Smooth muscle cell (in vitro differentiated cells): ENCODE measurements around the gene PANX2. TPM values are rescaled to one million over a fixed set of nuclear protein-coding genes. Genes with fewer than 3 reads are reported as not detected.

Experiments used
- DNase-seq: peaks from one replicate; lab custom pipeline; 2025; ENCODE audit not compliant: unreplicated experiment; lab: John Stamatoyannopoulos, UW
- H2AFZ ChIP-seq: fragments of 200-600 bp; sonication (generic); 2 replicates; pipeline ENCODE4 v1.6.0; 2016; ENCODE audit warnings: antibody characterized with exemption, low read depth, mild to moderate bottlenecking
- H3F3A ChIP-seq: fragments of 200-600 bp; sonication (generic); 2 replicates; pipeline ENCODE4 v1.6.0; 2017; ENCODE audit warnings: antibody characterized with exemption, low read depth
- H3K27ac ChIP-seq: fragments of 200-600 bp; sonication (generic); 2 replicates; pipeline ENCODE4 v1.5.1; 2016; ENCODE audit warnings: low read depth, mild to moderate bottlenecking
- H3K27me3 ChIP-seq: fragments of 200-600 bp; sonication (generic); 2 replicates; pipeline ENCODE4 v1.6.1; 2016; ENCODE audit warnings: low read depth, mild to moderate bottlenecking
- H3K36me3 ChIP-seq: fragments of 200-600 bp; sonication (generic); 2 replicates; pipeline ENCODE4 v1.5.1; 2016; ENCODE audit warnings: low read depth
- H3K4me1 ChIP-seq: fragments of 200-600 bp; sonication (generic); 2 replicates; pipeline ENCODE4 v1.5.1; 2016; ENCODE audit warnings: low read depth
- H3K4me2 ChIP-seq: fragments of 200-600 bp; sonication (generic); 2 replicates; pipeline ENCODE4 v1.6.0; 2016; ENCODE audit warnings: mild to moderate bottlenecking
- H3K4me3 ChIP-seq: fragments of 200-600 bp; sonication (generic); 2 replicates; pipeline ENCODE4 v1.5.1; 2016; ENCODE audit warnings: mild to moderate bottlenecking
- H3K79me2 ChIP-seq: fragments of 200-600 bp; sonication (generic); 2 replicates; pipeline ENCODE4 v1.6.0; 2016; ENCODE audit warnings: low read depth, mild to moderate bottlenecking
- H3K9ac ChIP-seq: fragments of 200-600 bp; sonication (generic); 2 replicates; pipeline ENCODE4 v1.6.0; 2016; ENCODE audit warnings: low read depth
- H3K9me3 ChIP-seq: fragments of 200-600 bp; sonication (generic); replicated peaks from 2 replicates; pipeline ENCODE4 v1.5.1; 2016; ENCODE audit warnings: low read depth
- H4K20me1 ChIP-seq: fragments of 200-600 bp; sonication (generic); 2 replicates; pipeline ENCODE4 v1.6.0; 2016; ENCODE audit warnings: low read depth
- WGBS: methylation state at CpG from one replicate; pipeline ENCODE4 v1.1.7; 2016; ENCODE audit warnings: low lambda C conversion rate; 5-methylcytosine and 5-hydroxymethylcytosine counted together
- polyA plus RNA-seq: library from polyadenylated mRNA; unstranded; fragments of >200 nt; fragmentation: Nextera tagmentation; extraction: Ambion mirVana; gene quantifications from 2 replicates; pipeline ENCODE4 v1.2.1, GENCODE V29; 2016
- total RNA-seq: library from RNA; depleted of rRNA; stranded (reverse); fragments of >200 nt; gene quantifications from 2 replicates; pipeline ENCODE4 v1.2.3, GENCODE V29; 2014
- TF ChIP-seq, protein P1 (sequence below): fragments of 200-600 bp; sonication (generic); IDR thresholded peaks from 2 replicates; pipeline ENCODE4 v1.5.1; 2017; ENCODE audit warnings: borderline replicate concordance, mild to moderate bottlenecking, antibody characterized with exemption; ENCODE audit not compliant: insufficient read depth, poor library complexity, severe bottlenecking

PANX2 gene
- total and polyA plus RNA-seq, 2 experiments from 2014 or later = 2.9 to 5.1 TPM

DNA sequence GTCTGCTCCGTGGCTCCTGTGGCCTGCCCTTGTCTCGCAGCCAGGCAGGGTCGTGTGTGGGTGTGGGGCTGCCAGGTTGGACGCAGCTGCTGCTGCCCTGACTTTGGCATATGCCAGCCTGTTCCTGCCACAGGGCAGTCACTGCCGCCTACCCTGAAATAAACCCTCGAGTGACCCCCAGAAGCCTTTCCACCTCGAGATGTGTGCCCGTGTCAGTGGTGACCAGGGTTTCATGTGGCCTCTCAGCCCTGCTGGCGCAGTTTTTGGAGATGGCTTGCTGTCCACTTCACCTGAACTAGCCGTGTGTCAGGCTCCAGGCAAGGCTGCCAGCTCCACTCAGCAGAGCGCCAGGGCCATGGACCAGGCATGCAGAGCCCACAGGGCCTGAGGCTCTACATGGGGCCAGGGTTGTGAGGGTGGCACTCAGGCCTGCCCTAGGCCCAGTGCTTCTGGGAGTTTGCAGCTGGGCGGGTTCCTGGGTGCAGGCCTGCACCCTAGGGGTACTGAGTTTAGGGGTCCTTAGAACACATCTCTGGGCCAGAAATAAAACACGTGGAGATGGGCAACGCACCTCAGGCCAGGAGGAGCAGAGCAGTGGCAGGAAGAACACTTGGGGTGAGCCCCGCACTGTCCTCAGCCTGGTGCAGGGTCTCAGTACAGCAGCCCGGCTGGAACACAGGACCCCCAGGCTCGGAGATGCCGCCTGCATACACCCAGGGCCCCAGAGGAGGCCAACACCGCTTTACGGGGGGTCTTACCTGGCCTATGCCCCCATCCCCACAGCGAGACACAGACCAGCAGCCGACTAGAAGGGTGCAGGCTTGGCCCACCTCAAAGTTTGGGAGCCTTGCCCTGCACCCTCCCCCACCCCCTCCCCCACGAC, 8.8 kb upstream of the PANX2 start:
- no peak overlapping the region for H3K9ac ChIP-seq
- H3K27ac ChIP-seq = no peak overlapping the region

DNA sequence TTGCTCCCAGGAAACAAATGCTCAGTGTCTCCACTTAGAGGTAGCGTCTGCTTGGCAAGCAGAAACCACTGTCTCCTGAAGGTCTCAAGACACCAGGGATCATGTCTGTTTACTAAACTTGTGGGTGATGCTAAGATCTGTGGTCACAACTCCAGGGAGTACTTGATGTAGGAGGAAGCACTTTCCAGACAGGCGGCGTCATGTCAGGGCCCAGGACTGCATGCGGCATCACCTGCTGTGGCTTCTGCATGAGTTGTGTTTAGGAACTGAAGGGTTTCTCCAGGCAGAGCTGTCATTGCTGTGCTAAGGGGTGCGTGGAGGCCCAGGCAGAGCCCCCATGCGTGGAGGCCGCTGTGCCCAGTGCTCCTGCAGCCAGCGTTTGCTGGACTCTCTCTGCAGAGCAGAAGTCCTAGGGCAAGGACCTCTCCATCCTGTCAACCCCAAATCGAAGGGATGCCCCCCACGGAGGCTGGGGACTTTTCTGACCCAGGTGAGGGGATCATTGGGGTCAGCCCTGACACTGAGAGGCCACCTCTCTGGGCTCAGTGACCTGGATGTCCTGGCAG, 8.1 kb upstream of the PANX2 start:
- Histone ChIP-seq H2AFZ (no peak overlapping the region), H3K9me3 (no peaks in the 10 kb centered on the region), H3K4me1 (no peaks in the 10 kb centered on the region), H3K9ac (no peak overlapping the region), H3K4me2 (no peak overlapping the region), H3F3A (no peaks in the 10 kb centered on the region), H3K79me2 (no peaks in the 10 kb centered on the region), H3K36me3 (no peaks in the 10 kb centered on the region), H3K27me3 (peaks cover 3% of the 10 kb centered on the region), H4K20me1 (no peaks in the 10 kb centered on the region), H3K4me3 (no peak overlapping the region), H3K27ac (no peak overlapping the region)
- WGBS = 83% methylated on average over 10 of the region's 10 CpGs
- TF ChIP-seq, protein P1, sequence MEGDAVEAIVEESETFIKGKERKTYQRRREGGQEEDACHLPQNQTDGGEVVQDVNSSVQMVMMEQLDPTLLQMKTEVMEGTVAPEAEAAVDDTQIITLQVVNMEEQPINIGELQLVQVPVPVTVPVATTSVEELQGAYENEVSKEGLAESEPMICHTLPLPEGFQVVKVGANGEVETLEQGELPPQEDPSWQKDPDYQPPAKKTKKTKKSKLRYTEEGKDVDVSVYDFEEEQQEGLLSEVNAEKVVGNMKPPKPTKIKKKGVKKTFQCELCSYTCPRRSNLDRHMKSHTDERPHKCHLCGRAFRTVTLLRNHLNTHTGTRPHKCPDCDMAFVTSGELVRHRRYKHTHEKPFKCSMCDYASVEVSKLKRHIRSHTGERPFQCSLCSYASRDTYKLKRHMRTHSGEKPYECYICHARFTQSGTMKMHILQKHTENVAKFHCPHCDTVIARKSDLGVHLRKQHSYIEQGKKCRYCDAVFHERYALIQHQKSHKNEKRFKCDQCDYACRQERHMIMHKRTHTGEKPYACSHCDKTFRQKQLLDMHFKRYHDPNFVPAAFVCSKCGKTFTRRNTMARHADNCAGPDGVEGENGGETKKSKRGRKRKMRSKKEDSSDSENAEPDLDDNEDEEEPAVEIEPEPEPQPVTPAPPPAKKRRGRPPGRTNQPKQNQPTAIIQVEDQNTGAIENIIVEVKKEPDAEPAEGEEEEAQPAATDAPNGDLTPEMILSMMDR = no peak
- no peak for DNase-seq

More for the DNA sequence above, 8.8 kb upstream of the PANX2 start:
- TF ChIP-seq, protein P1 = no peak
- DNase-seq = no peak
- no peak overlapping the region for H2AFZ ChIP-seq
- H4K20me1 ChIP-seq = no peaks in the 10 kb centered on the region
- H3K9me3 ChIP-seq = no peaks in the 10 kb centered on the region
- H3K4me2 ChIP-seq = no peak overlapping the region
- H3F3A ChIP-seq = no peaks in the 10 kb centered on the region
- H3K27me3 ChIP-seq = peaks cover 3% of the 10 kb centered on the region
- H3K4me1 ChIP-seq = no peaks in the 10 kb centered on the region
- WGBS = 93% methylated on average over 23 of the region's 23 CpGs
- no peaks in the 10 kb centered on the region for H3K36me3 ChIP-seq
- H3K4me3 ChIP-seq = no peak overlapping the region
- no peaks in the 10 kb centered on the region for H3K79me2 ChIP-seq

DNA sequence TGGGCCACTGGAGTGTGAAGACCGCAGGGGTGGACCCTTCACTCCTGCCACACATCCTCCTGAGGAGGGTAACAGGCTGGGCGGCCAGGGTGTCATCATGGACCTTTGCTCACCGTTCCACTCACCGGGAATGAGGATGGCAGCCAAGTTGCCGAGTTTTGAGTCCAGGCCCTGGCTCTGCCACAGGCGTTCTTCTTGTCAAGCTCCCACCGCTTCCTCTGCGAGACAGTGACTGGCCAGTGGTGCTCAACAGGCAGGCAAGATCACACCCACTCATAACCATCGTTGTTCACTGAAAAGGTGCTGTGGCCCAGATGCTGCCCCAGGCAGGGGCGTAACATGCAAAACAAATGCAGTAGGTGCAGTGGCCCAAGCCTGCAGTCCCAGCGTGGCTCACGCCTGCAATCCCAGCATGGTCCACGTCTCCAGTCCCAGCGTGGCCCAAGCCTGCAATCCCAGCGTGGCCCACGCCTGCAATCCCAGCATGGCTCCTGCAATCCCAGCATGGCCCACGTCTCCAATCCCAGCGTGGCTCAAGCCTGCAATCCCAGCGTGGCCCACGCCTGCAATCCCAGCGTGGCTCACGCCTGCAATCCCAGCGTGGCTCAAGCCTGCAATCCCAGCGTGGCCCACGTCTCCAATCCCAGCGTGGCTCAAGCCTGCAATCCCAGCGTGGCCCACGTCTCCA, 5.0 kb upstream of the PANX2 start:
- Histone ChIP-seq H3K27ac (no peak overlapping the region), H3K4me3 (no peak overlapping the region), H3F3A (no peaks in the 10 kb centered on the region), H3K4me2 (no peak overlapping the region), H3K36me3 (no peaks in the 10 kb centered on the region), H3K79me2 (no peaks in the 10 kb centered on the region), H2AFZ (no peak overlapping the region), H4K20me1 (no peaks in the 10 kb centered on the region), H3K27me3 (no peaks in the 10 kb centered on the region), H3K9ac (no peak overlapping the region), H3K4me1 (no peaks in the 10 kb centered on the region), H3K9me3 (no peaks in the 10 kb centered on the region)
- TF ChIP-seq, protein P1 = no peak
- no peak for DNase-seq
- 96% methylated on average over 28 of the region's 28 CpGs for WGBS
